Measurements from ENCODE around the gene SYCP2L. TPM values are rescaled to one million over a fixed set of nuclear protein-coding genes. Genes with fewer than 3 reads are reported as not detected.

Gene SYCP2L
- total RNA-seq, 2 experiments from 2014 or later: 0.32 TPM; not detected in 1

GRCh38 chr6:10867952-10868351 lies 18.9 kb upstream of the SYCP2L start:
- no peak for DNase-seq
- ATAC-seq: no peak
- Mint-ChIP-seq H3K27ac (no peak overlapping the region), H3K9me3 (no peaks in the 10 kb centered on the region), H3K4me3 (no peak overlapping the region), H3K27me3 (no peaks in the 10 kb centered on the region), H3K4me1 (ENCODE audit: low read depth) (no peaks in the 10 kb centered on the region), H3K36me3 (ENCODE audit: low read depth) (no peaks in the 10 kb centered on the region)
- intact Hi-C loops (cut with micrococcal nuclease): no loop called here
- ChIA-PET CTCF (interaction anchor here (1.2 kb wide), 1 partner anchor 19 kb away, joined by 4 read pairs; the partner anchor contains the start of gene SYCP2L), POLR2A (no interaction called here)
- TF ChIP-seq CTCF (IDR thresholded peaks at IDR 0.05): no peak

GRCh38 chr6:10873374-10873773 lies 13.5 kb upstream of the SYCP2L start:
- H3K9me3 Mint-ChIP-seq: no peaks in the 10 kb centered on the region
- no peak overlapping the region for H3K27ac Mint-ChIP-seq
- no peaks in the 10 kb centered on the region for H3K4me1 Mint-ChIP-seq (ENCODE audit: low read depth)
- intact Hi-C loops (cut with micrococcal nuclease): no loop called here
- peaks cover 4% of the 10 kb centered on the region for H3K27me3 Mint-ChIP-seq
- DNase-seq (no peak), ATAC-seq (no peak)
- ChIA-PET POLR2A (no interaction called here), CTCF (no interaction called here)
- TF ChIP-seq CTCF (IDR thresholded peaks at IDR 0.05): no peak
- H3K4me3 Mint-ChIP-seq: no peak overlapping the region
- H3K36me3 Mint-ChIP-seq (ENCODE audit: low read depth): no peaks in the 10 kb centered on the region

GRCh38 chr6:10874207-10874606 lies 12.6 kb upstream of the SYCP2L start:
- ATAC-seq: no peak
- Mint-ChIP-seq H3K4me3 (no peak overlapping the region), H3K27me3 (peaks cover 4% of the 10 kb centered on the region), H3K9me3 (no peaks in the 10 kb centered on the region), H3K4me1 (ENCODE audit: low read depth) (no peaks in the 10 kb centered on the region), H3K27ac (no peak overlapping the region), H3K36me3 (ENCODE audit: low read depth) (no peaks in the 10 kb centered on the region)
- DNase-seq: no peak
- ChIA-PET POLR2A (no interaction called here), CTCF (no interaction called here)
- intact Hi-C loops (cut with micrococcal nuclease): no loop called here
- no peak for TF ChIP-seq CTCF (IDR thresholded peaks at IDR 0.05)

- ATAC-seq (no peak), DNase-seq (no peak)
- H3K4me3 Mint-ChIP-seq: no peak overlapping the region
- H3K36me3 Mint-ChIP-seq (ENCODE audit: low read depth): no peaks in the 10 kb centered on the region
- H3K9me3 Mint-ChIP-seq: no peaks in the 10 kb centered on the region
- CTCF ChIA-PET: interaction anchor here (1.0 to 1.1 kb wide), 2 partner anchors 12 to 20 kb away, joined by 3 to 4 read pairs; partner anchors contain the start of gene SYCP2L
- peaks cover 8% of the 10 kb centered on the region for H3K27me3 Mint-ChIP-seq
- H3K27ac Mint-ChIP-seq: no peak overlapping the region
- intact Hi-C loops (cut with micrococcal nuclease): no loop called here
- TF ChIP-seq CTCF (IDR thresholded peaks at IDR 0.05): no peak
- POLR2A ChIA-PET: interaction anchor here (0.6 kb wide), 1 partner anchor 47 kb away, joined by 3 read pairs; no protein-coding TSS in a partner anchor
- no peaks in the 10 kb centered on the region for H3K4me1 Mint-ChIP-seq (ENCODE audit: low read depth)
Observed at GRCh38 chr6:10875026-10875425, 11.8 kb upstream of the SYCP2L start.

- peaks cover 25% of the 10 kb centered on the region for H3K27me3 Mint-ChIP-seq
Observed at GRCh38 chr6:10877012-10877411, 9.8 kb upstream of the SYCP2L start.

More at GRCh38 chr6:10877012-10877411, 9.8 kb upstream of the SYCP2L start:
- H3K36me3 Mint-ChIP-seq (ENCODE audit: low read depth): no peaks in the 10 kb centered on the region
- DNase-seq (no peak), ATAC-seq (no peak)
- H3K4me3 Mint-ChIP-seq: no peak overlapping the region
- intact Hi-C loops (cut with micrococcal nuclease): no loop called here
- H3K27ac Mint-ChIP-seq: no peak overlapping the region
- TF ChIP-seq CTCF (IDR thresholded peaks at IDR 0.05): no peak
- H3K9me3 Mint-ChIP-seq: no peaks in the 10 kb centered on the region
- CTCF ChIA-PET: no interaction called here
- POLR2A ChIA-PET: interaction anchor here (0.7 kb wide), 1 partner anchor 468 kb away, joined by 3 read pairs; no protein-coding TSS in a partner anchor
- peaks cover 2% of the 10 kb centered on the region for H3K4me1 Mint-ChIP-seq (ENCODE audit: low read depth)

Measured in activated CD8-positive, alpha-beta T cell treated with anti-CD3 and anti-CD28 coated beads for 36 hours (primary cell).